BLaER1 (cell line): ENCODE measurements around the gene LILRA1.
"Not testable (repeated sequence)": the region's sequence is repeated elsewhere in the genome, so short reads cannot be mapped to it uniquely, and the experiment has no call there.

ENCODE experiments used
- H3K27ac ChIP-seq: shearing (Covaris generic); formaldehyde crosslinking; 2 replicates; pipeline ENCODE4 v1.8.1; 2022
- H3K27me3 ChIP-seq: shearing (Covaris generic); formaldehyde crosslinking; 2 replicates; pipeline ENCODE4 v1.8.1; 2022
- H3K36me3 ChIP-seq: shearing (Covaris generic); formaldehyde crosslinking; 2 replicates; pipeline ENCODE4 v1.8.1; 2022
- H3K4me1 ChIP-seq: shearing (Covaris generic); formaldehyde crosslinking; 2 replicates; pipeline ENCODE4 v1.8.1; 2022
- H3K4me2 ChIP-seq: shearing (Covaris generic); formaldehyde crosslinking; 2 replicates; pipeline ENCODE4 v1.8.1; 2022
- H3K4me3 ChIP-seq: shearing (Covaris generic); formaldehyde crosslinking; 2 replicates; pipeline ENCODE4 v1.8.1; 2022
- H3K9ac ChIP-seq: shearing (Covaris generic); formaldehyde crosslinking; 2 replicates; pipeline ENCODE4 v1.8.1; 2022
- H3K9me3 ChIP-seq: shearing (Covaris generic); formaldehyde crosslinking; 2 replicates; pipeline ENCODE4 v1.8.1; 2022
- H4K20me1 ChIP-seq: shearing (Covaris generic); formaldehyde crosslinking; 2 replicates; pipeline ENCODE4 v1.8.1; 2022
- Cebpa-rat ChIP-seq: shearing (Covaris generic); IDR thresholded peaks from 2 replicates; pipeline ENCODE4 v1.8.1; 2022

The LILRA1 gene

DNA sequence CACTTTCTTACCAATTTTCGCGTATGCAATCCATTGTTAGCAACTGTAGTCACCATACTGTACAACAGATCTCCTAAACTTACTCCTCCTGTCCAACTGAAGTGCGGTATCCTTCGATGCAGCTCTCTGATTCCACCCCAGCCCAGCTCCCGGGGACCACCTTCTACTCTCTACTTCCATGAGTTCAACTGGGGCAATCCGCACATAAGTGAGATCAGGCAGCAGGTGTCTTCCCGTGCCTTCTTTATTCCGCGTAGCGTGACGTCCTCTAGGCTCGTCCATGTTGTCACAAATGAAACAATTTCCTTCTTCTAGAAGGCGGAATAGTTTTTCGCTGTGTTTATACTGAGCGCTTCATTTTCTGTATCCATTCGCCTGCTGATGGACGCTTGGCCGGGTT is 45.3 kb downstream of the LILRA1 start:
- no peaks in the 10 kb centered on the region for H3K27me3 ChIP-seq
- peaks cover 31% of the 10 kb centered on the region for H3K4me1 ChIP-seq
- TF ChIP-seq Cebpa-rat, result no peak
- no peak overlapping the region for H3K27ac ChIP-seq
- H3K9ac ChIP-seq, result no peak overlapping the region
- no peaks in the 10 kb centered on the region for H4K20me1 ChIP-seq
- no peaks in the 10 kb centered on the region for H3K36me3 ChIP-seq
- no peak overlapping the region for H3K4me2 ChIP-seq
- no peak overlapping the region for H3K4me3 ChIP-seq
- no peaks in the 10 kb centered on the region for H3K9me3 ChIP-seq

DNA sequence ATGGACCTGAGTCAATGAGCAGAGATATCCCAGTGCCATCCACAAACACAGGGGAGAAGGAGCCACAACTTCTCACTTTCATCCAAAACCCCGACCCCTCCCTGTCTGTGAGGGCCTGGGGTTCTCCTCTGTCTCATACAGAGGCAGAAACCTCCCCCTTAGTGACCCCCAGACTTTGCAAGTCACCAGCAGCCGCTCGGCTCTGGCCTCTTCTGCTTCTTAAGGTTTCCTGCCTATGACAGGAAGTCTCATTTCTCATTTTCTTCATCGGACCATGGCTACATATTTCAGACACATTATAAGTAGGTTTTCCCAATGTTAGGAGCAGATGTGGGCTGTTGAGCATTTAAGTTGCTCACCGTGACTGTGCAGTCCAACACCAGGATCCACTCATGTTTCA is 49.5 kb downstream of the LILRA1 start:
- not testable (repeated sequence) for H3K27me3 ChIP-seq

GRCh38 chr19:54643583-54643982 is 50.2 kb downstream of the LILRA1 start:
- not testable (repeated sequence) for H3K27me3 ChIP-seq, H3K36me3 ChIP-seq, H3K4me2 ChIP-seq, H3K27ac ChIP-seq, H3K4me3 ChIP-seq, H4K20me1 ChIP-seq, H3K9ac ChIP-seq, H3K9me3 ChIP-seq
- H3K4me1 ChIP-seq, result peaks cover 16% of the 10 kb centered on the region

More for the DNA sequence above, 49.5 kb downstream of the LILRA1 start:
- H3K4me2 ChIP-seq, result peak overlapping the region; percentile 24; the same call in 1 of the 2 replicates
- H3K36me3 ChIP-seq, H3K9ac ChIP-seq, H3K4me3 ChIP-seq, H3K9me3 ChIP-seq, H3K27ac ChIP-seq, H4K20me1 ChIP-seq: not testable (repeated sequence)
- H3K4me1 ChIP-seq, result peaks cover 16% of the 10 kb centered on the region

DNA sequence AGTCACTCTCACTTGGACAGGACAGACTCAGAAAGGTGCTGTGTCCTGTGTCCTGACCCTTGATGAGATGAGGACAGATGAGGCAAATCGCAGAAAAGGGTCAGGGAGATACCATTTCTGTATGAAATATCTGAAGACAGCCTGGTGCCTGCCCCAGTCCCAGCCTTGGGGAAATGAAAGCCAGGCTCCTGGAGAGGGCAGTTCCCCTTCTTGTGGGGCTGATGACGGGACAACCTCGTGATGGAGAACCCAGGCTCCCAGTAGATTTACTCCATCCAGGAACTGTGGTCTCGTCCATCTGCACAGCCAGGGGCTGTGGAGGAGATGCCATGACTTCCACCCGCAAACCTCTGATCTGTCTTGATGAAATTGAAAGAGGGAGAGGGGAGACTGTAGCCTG is 50.6 kb downstream of the LILRA1 start:
- Histone ChIP-seq H3K4me1 (peaks cover 16% of the 10 kb centered on the region), H3K27me3 (no peaks in the 10 kb centered on the region), H3K4me3 (no peak overlapping the region), H3K4me2 (no peak overlapping the region), H3K9ac (no peak overlapping the region), H3K9me3 (no peaks in the 10 kb centered on the region), H4K20me1 (no peaks in the 10 kb centered on the region), H3K27ac (no peak overlapping the region), H3K36me3 (no peaks in the 10 kb centered on the region)
- no peak for TF ChIP-seq Cebpa-rat

DNA sequence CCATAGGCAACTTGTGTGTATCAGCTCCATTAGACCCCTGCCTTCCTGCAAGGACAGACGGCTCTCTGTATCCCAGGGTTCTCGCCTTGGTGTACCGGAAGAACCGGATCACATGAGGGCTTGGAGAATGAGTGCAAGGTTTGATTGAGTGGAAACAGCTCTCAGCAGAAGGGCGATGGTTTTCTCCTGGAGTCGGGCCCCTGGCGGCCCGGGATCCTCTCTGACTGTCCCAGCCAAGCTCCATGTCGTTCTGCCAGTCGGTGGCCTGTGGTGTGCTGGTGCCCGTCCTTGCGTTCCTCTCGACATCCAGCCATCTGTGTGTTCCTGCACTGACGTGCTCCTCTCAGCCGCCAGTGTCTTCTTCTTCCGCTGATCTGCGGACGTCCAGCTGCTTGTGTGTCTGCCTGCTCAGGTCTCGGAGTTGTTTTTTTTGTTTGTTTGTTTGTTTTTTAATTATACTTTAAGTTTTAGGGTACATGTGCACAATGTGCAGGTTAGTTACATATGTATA is 53.0 kb downstream of the LILRA1 start:
- Histone ChIP-seq H3K4me1 (peaks cover 22% of the 10 kb centered on the region), H3K27ac (no peak overlapping the region), H3K9ac (no peak overlapping the region), H3K36me3 (no peaks in the 10 kb centered on the region), H4K20me1 (no peaks in the 10 kb centered on the region), H3K9me3 (no peaks in the 10 kb centered on the region), H3K27me3 (no peaks in the 10 kb centered on the region), H3K4me3 (no peak overlapping the region), H3K4me2 (peak overlapping the region; percentile 39; the same call in 1 of the 2 replicates)
- no peak for TF ChIP-seq Cebpa-rat

- Histone ChIP-seq H3K4me3 (no peak overlapping the region), H4K20me1 (no peaks in the 10 kb centered on the region), H3K9ac (no peak overlapping the region), H3K36me3 (no peaks in the 10 kb centered on the region), H3K4me2 (no peak overlapping the region), H3K4me1 (peaks cover 26% of the 10 kb centered on the region), H3K9me3 (no peaks in the 10 kb centered on the region), H3K27ac (no peak overlapping the region), H3K27me3 (no peaks in the 10 kb centered on the region)
- no peak for TF ChIP-seq Cebpa-rat
These were observed 54.7 kb downstream of the LILRA1 start for GRCh38 chr19:54648129-54648528.

DNA sequence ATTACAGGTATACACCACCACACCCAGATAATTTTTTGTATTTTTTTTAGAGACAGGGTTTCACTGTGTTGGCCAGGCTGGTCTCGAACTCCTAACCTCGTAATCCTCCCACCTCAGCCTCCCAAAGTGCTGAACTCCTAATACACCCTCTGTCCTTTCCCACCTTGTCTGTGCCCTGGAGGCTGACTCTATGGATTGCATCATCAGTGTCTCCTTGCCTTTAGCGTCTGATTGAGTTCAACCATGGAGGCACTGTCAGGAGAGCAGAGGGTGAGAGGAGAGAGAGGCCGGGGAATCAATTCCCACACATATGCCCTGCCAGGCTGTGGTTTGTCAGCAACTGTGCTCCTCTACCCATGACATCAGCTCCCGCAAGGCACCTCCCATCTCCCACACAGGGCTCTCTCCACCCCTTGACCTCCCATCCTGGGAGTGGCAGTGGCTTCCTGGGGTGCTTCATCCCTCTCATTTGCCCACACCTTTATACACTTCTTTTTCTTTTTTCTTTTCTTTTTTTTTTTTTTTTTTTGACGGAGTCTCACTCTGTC is 56.8 kb downstream of the LILRA1 start:
- H3K9ac ChIP-seq, result no peak overlapping the region
- H4K20me1 ChIP-seq, result no peaks in the 10 kb centered on the region
- TF ChIP-seq Cebpa-rat, result peak; percentile 62; the same call in 1 of the 2 replicates
- H3K9me3 ChIP-seq, result no peaks in the 10 kb centered on the region
- no peaks in the 10 kb centered on the region for H3K36me3 ChIP-seq
- H3K4me2 ChIP-seq, result peak overlapping the region; percentile 19
- no peak overlapping the region for H3K27ac ChIP-seq
- no peak overlapping the region for H3K4me3 ChIP-seq
- no peaks in the 10 kb centered on the region for H3K27me3 ChIP-seq
- peaks cover 40% of the 10 kb centered on the region for H3K4me1 ChIP-seq
